GM21390 (cell line): Measurements from ENCODE around the gene GNG11.

Experiments
- ATAC-seq: cut with Tn5 transposase; IDR thresholded peaks from one replicate; pipeline ENCODE4 v1.9.1; 2021; ENCODE audit not compliant: unreplicated experiment

GNG11 gene

GRCh38 chr7:93921607-93922566 is at the start of gene GNG11:
TSS of gene GNG11 (plus strand) at chr7:93921735. CDS start at chr7:93922138, 403 bp downstream.
- peak; percentile 90 for ATAC-seq

- no peak for ATAC-seq
Observed at GRCh38 chr7:93873998-93874574, 47.4 kb upstream of the GNG11 start.

DNA sequence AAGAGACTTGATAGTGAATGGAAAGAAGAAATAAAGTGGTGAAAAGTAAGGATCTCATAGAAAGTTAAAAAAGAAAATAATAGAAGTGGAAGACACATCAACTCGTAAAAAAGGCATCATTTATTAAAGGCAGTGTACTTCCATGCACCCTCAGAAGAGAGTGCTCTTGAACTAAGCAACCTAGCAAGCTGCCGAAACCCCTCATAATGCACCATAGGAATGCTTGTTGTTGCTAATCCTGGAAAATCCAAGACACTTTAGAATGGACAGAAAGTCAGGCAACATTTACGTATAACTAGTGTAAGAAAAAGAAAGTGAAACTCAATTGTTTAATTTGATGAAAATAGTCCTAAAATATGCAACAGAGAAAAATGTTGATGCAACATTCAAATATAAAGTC is 43.8 kb upstream of the GNG11 start:
- ATAC-seq = no peak

- no peak for ATAC-seq
Observed at GRCh38 chr7:93879356-93879755, 42.2 kb upstream of the GNG11 start.

- ATAC-seq = no peak
Observed at GRCh38 chr7:93882468-93882867, 39.1 kb upstream of the GNG11 start.

DNA sequence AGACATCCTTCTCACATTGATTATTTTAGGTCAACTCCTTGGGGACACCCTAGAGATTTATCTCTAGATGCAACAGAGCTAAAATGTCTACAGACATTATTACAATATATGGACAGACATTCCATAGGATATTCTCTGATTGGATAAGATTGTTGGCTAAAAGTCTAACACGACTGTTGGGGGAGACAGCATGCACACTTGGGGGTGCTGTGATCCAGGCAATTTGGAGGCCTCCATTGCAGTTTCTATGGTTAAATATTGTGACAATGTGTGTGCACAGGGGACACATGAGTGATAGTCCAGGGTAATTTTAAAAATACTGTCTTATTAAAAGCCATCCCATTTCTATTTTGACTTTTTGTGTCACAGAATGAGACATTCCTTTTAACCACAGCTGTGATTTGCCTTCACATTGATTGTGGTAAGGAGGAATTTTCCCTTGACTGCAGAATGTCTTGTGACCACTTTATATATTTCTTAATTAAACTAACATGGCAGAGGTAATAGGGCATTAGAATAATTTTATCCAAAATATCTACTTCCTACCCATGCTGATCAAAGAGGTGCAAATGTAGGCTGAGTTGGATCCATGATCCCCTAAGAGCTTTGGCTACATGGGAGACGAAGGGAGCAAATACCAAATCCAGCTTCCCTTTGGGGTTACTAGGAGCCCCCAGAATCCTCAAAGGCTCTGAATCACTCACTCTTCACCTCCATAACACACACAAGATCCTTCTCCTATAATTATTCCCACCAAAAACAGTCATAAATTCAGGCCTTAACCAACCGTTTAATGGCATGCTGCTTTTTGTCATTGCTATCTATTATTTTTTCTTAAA is 38.2 kb upstream of the GNG11 start:
- no peak for ATAC-seq

DNA sequence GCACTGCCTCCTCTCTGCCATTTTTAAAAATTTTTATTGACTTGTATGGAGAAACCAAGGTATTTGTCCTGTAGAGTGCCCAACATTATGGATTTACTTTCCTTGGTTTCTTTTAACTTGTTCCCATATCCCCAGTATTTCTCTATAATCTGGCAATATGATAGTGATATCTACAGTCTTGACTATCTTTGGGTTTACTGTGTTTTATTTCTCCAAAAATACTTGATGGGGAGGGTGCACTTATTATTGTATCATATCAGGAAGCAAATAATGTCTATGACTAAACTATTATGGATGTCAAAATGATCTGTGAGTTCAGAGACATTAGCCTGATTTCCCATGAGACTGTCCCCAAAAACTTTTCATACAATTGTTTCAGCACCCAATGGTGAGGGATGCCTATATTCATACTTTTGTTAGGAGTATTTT is 37.6 kb upstream of the GNG11 start:
- ATAC-seq = no peak

DNA sequence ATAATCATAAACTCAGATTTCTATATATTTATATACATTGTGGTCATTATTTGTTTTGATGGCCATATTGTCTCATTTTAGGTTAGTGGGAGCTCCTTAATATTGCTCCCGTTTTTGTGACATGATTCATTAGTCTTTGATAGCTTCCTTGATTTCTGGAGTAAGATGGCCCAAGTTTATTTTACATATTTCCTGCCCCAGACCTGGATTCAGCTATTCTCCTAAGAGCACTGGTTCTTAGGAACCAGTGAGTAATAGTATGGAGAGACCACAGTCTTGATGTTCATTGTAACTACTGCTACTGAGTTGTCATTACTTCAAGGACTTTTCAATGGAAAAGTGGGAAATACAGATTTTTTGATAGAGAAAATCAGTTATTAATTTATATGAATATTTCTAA is 37.0 kb upstream of the GNG11 start:
- no peak for ATAC-seq

DNA sequence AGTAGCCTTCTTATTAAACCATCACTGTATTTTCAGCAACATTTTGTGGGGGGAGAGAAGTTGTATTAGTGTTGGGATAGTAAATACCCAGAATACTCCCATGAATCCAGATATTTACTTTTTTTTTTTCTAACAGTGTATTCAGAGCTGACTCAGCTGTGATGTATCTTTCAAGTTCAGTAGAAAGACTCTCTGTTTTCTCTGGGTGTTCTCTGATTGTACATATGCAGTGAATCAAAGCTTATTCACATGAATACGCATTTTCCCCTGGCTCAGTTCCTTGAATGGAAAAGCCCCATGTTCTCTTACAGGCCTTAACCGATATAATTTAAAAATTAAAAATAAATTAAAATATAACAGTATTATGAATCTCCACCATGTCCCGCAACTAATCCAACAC is 32.3 kb upstream of the GNG11 start:
- no peak for ATAC-seq

- peak; percentile 73 for ATAC-seq
Observed at GRCh38 chr7:93890041-93890463, 31.5 kb upstream of the GNG11 start.

DNA sequence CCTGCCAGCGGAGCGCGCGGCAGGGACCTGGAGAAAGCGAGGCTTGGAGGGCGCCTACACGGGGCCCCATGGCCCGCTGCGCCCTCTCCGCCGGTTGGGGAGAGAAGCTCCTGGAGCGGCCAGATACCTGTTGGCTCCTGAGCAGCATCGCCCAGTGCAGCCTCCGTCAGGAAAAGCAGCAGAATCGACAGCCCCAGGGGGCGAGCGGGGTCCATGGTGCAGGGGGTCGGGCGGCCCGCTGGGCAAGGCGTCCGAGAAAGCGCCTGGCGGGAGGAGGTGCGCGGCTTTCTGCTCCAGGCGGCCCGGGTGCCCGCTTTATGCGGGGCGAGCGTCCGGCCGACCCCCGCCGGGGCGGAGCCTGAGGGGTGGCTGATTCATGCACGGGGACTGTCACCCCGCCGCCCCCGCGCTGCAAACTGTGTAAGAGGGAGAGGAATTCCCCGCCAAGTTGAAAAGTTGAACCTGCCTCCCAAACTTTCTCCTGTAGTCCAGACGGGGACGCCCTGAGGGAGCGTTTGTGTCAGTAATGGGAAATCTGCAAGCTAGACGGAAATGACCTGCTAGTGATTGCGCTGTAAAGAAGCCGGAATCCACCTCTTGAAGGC is 31.0 kb upstream of the GNG11 start, which contains the start of gene TFPI2:
TFPI2 (minus strand) TSS at position 290 of the 605 bp plus-strand sequence; CDS start at position 215, 75 bp downstream.
- peak; percentile 53 for ATAC-seq

DNA sequence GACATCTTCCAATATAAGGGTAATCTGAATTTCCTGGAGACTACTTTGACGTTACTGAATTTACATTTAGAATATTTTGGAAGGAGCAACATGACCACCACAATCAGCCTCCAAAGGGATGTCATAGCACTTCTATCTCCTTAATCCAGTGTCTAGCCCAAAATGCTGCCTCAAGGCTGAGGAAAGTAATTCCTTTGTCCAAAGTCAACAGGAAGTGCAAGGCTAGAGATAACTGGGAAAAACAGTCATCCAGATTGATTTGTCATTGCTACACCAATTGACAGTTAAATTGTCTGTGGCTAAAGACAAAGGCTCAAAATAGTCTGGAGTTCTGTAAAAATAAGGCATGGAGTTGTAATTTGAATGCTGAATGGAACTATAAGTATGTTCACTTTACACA is 27.1 kb upstream of the GNG11 start:
- no peak for ATAC-seq

DNA sequence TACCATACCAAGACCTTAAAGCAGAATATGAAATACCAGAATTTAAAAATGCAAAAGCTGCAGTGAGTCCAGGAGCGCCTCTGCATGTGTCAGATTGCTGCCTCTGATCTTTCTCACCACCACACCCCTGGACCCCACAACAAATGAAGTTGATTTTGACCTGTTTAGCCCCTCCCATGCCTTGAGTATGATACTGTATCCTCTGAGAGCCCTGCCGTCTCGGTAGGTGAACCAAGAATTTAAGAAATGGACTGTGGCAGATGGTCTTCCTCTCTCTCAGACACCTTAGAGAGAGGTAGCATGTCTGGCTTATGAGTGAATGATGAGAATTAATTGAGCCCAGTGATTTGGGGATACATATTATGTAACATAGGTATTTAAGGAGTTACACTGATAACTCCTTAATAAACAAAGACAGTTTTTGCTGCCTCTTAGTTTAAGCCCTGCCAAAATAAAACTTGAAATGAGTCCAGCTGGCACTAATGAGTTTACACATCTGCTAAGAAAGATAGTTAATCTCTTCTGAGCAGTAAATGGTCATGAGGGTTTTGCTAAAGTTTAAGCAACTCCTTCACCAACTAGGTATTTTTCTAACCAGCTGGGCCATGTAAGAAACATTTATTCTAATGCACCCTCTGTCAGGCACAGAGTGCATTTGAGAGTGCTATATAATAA is 26.4 kb upstream of the GNG11 start:
- ATAC-seq = no peak

GRCh38 chr7:93895859-93896600 is 25.5 kb upstream of the GNG11 start:
- ATAC-seq = no peak

GRCh38 chr7:93897680-93898079 is 23.9 kb upstream of the GNG11 start:
- no peak for ATAC-seq

DNA sequence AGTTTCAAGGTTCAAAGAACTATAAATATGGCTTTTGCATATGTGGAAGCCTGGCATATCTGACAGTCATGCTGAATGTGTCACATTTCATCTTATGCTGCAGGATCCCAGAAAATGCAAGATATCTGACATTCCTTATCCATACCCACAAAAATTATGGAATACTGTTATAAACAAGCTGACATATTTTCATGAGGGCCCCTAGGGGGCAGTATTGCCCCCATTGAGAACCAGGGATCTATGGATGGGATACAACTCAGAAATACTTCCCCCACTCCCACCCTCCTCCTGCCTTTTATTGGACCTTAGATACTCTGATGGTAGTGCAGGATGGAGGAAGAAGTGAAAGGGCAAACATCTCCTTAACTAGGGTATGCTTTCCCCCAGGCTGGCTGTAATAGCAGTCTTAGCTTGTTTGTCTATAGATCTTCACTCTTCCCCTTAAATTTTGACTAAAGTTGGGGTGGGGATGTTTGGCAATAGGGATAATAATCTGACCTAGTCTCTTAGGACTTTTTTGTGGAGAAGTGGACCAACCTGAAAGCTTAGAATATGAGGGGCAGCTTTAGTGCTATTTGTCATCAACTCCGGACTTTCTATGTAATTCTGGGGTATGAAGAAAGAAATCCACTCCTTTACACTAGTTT is 18.6 kb upstream of the GNG11 start:
- ATAC-seq = no peak

DNA sequence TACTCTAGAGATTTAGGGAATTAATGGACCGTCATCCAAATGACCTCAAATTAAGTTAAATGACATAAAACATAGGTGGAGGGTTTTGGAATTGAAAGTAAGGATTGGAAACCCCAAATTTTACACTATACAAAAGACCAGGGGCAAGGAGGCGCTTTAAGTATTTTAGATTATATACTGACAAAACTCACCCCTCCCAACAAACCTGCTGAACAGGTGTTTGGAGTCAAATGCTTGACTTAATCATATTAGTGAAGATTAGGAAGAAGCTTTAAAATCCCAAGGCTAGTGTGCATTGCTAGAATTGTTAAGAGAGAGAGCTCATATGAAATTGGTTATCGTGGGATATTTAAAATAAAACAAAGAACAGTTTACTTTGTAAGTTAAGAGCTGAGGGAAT is 15.3 kb upstream of the GNG11 start, which contains the start of gene GNGT1:
GNGT1 (plus strand) TSS at position 301 of the 400 bp plus-strand sequence. CDS start 180 bp downstream, outside the sequence.
- no peak for ATAC-seq

DNA sequence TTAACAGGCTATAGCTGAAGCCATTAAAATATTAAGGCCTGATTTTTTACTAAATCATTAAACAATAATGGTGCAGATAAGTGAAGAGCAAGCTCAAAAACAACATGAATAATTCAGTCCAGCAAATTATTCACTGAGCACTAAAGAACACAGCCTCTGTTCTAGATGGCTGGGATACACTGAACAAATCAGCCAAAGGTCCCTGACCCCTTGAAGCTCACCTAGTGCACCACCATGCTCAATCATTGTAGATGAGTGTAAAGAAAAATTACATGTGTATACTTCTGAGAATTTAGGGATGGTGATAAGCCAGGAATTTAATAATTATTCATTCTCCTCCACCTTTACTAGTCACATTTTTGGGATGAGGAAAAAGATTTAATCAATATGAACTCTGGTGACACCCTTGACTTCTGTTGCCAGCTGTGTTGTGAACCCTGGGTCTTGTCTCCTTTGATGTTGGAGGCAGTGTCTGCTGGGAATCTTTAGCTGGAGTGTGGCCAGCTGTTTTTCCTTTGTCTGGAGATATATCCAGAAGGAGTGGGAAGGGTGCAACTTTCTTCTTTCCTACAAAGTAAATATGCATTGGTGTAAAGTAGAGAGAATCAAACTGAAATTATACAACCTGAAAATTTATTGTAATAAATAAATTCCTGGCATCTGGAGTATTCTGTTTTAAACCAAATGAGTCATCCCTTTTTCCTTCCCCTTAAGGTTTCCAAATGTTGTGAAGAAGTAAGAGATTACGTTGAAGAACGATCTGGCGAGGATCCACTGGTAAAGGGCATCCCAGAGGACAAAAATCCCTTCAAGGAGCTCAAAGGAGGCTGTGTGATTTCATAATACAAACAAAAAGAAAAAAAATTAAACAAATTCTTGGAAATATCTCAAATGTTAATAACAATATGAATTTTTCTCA is 11.2 kb upstream of the GNG11 start:
- no peak for ATAC-seq
